ENCODE measurements around the gene F7.

- TF ChIP-seq L3MBTL2 (conservative IDR thresholded peaks at IDR 0.05) (no peak), SP1 (IDR thresholded peaks at IDR 0.05) (no peak), LEF1 (IDR thresholded peaks at IDR 0.05; ENCODE audit: borderline replicate concordance) (no peak), ARNT (IDR thresholded peaks at IDR 0.05) (no peak), HDGF (IDR thresholded peaks at IDR 0.05; ENCODE audit: borderline replicate concordance) (no peak), NFRKB (IDR thresholded peaks at IDR 0.05) (no peak), TARDBP (IDR thresholded peaks at IDR 0.05) (no peak), PKNOX1 (IDR thresholded peaks at IDR 0.05) (no peak), BHLHE40 (IDR thresholded peaks at IDR 0.05; ENCODE audit: borderline replicate concordance) (no peak), ELF4 (IDR thresholded peaks at IDR 0.05) (no peak), ZNF384 (IDR thresholded peaks at IDR 0.05) (no peak)
Measured at GRCh38 chr13:113152984-113153809, 47.6 kb downstream of the F7 start.

Data from HEK293T (cell line).